Amniotic epithelial cell (primary cell): ENCODE results near the gene CDK5RAP3.
"Not testable (repeated sequence)": the region's sequence is repeated elsewhere in the genome, so short reads cannot be mapped to it uniquely, and the experiment has no call there.

Experiments
- DNase-seq: peaks from one replicate; pipeline ENCODE4 v3.0.0-alpha.2; 2010; ENCODE audit warnings: low read depth

CDK5RAP3 gene

DNA sequence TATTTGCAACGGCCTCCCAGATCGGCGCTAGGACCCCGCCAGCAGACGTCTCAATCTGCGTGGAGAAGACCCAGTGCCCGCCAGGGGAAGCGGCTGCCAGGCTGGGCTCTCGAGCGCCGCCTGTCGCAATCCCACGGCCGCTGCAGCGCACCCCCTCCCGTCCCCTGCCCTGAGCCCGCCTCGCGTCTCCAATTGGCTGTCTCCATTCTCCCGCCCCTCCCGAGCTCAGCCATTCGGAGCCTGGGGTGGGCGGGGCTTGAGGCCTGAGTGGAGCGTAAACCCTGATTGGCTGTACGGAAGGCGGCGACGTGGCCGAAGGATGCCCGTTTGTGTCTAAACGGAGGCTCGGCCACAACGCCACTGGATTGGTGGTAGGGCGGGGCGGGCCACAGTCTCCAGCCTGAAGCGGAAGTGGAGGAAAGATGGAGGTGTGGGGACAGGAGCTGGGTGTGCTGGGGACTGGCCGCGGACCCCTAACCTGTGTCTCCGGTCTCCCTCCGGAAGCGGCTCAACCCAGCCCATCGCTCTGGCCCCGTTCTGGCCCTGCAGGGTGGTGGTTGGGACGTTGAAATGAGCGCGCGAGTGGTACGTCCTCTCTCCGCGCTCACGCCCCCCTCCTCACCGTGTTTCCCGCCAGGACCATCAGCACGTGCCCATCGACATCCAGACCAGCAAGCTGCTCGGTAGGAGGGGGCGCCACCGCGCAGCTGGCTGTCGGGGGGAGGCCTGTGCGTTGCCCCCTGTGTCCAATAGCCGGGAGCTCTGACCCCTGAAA lies at the start of gene CDK5RAP3:
Gene CDK5RAP3, plus strand, starts transcription at position 389 of the 775 bp plus-strand sequence. Its CDS starts 34 bp downstream, at position 423.
- peak; percentile 98 for DNase-seq

GRCh38 chr17:47924785-47925677 lies 45.9 kb upstream of the CDK5RAP3 start:
- DNase-seq, result no peak

- DNase-seq, result no peak
These were observed 45.3 kb upstream of the CDK5RAP3 start for GRCh38 chr17:47925678-47925988.

- DNase-seq, result no peak
These were observed 43.0 kb upstream of the CDK5RAP3 start for GRCh38 chr17:47927821-47928400.

GRCh38 chr17:47928415-47928814 lies 42.5 kb upstream of the CDK5RAP3 start:
- DNase-seq, result no peak

GRCh38 chr17:47929218-47930000 lies 41.5 kb upstream of the CDK5RAP3 start:
- DNase-seq, result no peak

- DNase-seq, result no peak
These were observed 39.1 kb upstream of the CDK5RAP3 start for GRCh38 chr17:47931848-47932247.

GRCh38 chr17:47934856-47935255 lies 36.1 kb upstream of the CDK5RAP3 start:
- no peak for DNase-seq

DNA sequence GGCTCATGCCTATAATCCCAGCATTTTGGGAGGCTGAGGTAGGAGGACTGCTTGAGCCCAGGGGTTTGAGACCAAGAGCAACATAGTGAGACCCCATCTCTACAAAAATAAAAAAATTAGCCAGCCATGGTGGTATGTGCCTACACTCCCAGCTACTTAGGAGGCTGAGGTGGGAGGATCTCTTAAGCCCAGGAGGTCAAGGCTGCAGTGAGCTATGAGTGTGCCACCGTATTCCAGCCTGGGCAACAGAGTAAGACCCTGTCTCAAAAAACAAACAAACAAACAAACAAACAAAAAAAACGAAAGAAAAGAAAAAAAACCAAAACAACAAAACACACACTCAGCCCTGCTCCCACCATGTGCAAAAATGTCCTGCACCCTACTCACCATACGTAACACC lies 35.4 kb upstream of the CDK5RAP3 start:
- not testable (repeated sequence) for DNase-seq

DNA sequence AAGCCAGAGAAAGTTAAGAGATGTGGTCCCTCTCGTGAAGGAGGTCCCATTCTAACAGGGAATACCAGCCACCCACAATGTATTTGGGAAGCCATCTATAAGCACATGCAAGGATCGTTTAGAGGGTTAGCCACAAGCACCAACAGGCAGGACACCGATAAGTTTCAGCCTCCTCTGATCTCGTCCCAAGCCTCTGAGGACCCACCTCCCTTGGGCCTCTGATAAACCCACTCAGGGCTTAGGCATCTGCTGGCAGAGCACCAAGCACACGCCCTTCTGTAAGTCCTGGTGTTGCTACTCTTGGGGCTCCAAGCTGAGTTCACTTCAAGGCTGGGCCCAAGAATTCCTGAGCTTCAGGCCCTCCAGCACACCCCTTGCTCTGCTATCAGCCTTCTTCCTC lies 35.0 kb upstream of the CDK5RAP3 start:
- peak; percentile 83 for DNase-seq

GRCh38 chr17:47937941-47938340 lies 33.0 kb upstream of the CDK5RAP3 start:
- DNase-seq, result no peak

- DNase-seq, result peak; percentile 98
These were observed 29.4 kb upstream of the CDK5RAP3 start, which contains the start of gene PNPO for GRCh38 chr17:47941246-47942095. Gene PNPO, plus strand, starts transcription at chr17:47941571. Its CDS starts 105 bp downstream, at chr17:47941676.

DNA sequence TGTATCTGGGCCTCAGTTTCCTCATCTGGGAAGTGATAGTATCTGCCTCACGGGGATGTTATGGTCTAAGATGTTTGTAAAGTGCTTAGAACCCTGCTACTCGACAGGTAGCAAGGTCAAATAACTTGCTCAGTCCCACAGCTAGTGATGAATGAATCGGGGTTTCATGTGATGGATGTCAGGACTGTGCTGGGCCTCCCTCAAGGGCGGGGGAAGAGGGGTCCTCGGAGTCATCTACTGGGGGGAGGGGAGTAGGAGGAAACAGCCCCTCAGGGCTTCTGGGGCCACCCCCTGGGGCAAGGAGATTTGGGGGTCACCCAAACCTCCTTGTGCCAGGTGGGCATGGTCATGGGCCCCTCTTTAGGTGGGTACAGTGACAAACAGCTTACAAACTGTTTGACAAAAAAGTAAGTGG lies 28.8 kb upstream of the CDK5RAP3 start:
- DNase-seq, result no peak

DNA sequence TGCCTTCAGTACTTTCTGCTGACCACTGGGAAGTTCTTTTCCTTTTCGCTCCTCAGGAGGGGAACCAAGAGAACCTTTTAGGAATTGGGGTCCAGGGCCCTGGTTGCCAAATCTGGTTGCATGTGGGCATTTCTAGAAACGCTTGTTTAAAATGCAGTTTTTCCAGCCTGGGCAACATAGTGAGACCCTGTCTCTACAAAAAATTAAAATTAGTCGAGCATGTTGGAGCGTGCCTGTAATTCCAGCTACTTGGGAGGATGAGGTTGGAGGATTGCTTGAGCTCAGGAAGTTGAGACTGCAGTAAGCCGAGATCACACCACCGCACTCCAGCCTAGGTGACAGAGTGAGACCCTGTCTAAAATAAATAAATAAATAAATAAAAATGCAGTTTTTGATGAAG lies 28.3 kb upstream of the CDK5RAP3 start:
- DNase-seq, result no peak

GRCh38 chr17:47945080-47945479 lies 25.8 kb upstream of the CDK5RAP3 start:
- DNase-seq, result peak; percentile 92

DNA sequence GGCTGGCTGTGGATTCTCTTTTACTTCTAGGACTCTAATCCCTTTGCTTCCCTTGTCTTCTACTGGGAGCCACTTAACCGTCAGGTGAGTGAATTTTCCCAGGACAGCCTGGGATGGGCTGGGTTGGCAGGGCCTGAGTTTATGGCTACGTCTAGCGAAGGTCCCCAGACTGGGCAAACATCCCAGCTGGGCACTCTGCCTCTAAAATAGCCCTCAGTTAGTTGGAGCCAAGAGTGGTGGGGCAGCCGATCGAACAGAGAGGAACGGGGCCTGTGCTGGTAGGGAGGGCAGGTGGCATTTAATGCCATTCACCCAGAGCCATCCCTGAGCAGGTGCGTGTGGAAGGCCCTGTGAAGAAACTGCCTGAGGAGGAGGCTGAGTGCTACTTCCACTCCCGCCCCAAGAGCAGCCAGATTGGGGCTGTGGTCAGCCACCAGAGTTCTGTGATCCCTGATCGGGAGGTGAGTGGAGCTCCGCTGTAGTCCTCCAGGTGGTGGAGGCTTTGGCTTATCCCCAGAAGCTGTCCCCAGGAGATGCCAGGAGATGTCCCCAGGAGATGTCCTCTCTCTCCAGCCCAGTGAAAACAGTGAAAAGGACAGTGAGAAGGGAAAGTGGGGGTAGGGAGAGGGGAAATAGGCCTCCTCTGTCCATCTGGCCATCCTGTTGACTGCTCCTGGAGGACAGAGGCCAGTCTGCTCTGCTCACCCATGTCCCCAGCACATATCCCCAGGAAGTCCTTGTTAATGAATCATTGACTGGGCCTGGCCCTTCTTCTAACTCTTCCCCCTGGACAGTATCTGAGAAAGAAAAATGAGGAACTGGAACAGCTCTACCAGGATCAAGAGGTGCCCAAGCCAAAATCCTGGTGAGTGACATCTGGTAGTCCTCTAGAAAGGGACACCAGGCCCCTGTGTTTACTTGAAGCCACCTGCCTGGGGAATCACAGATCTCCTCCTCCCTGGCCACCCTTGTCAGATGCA lies 25.1 kb upstream of the CDK5RAP3 start:
- DNase-seq, result no peak

DNA sequence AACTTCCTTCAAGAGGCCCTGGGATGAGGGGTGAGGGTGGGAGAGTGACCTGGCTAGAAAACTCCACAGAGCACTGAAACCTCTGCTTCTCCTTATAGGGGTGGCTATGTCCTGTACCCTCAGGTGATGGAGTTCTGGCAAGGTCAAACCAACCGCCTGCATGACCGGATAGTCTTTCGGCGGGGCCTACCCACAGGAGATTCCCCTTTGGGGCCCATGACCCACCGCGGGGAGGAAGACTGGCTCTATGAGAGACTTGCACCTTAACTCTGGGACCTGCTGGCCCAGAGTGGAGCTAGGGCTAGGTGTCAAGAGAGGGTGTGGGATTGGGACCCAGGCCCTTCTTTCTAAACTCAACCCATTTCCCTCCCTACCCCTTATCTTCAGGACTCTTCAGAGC lies 24.4 kb upstream of the CDK5RAP3 start:
- DNase-seq, result no peak

GRCh38 chr17:47946929-47947397 lies 23.9 kb upstream of the CDK5RAP3 start:
- peak; percentile 72 for DNase-seq

GRCh38 chr17:47948706-47949196 lies 22.2 kb upstream of the CDK5RAP3 start:
- no peak for DNase-seq
